T-cell (primary cell): ENCODE data around the gene TBX15. TPM values are rescaled to one million over a fixed set of nuclear protein-coding genes. Genes with fewer than 3 reads are reported as not detected.

Source experiments
- ATAC-seq, 4 experiments: fragments of 200-7000 bp in 3 of 4; fragments of 150-1000 bp in 1 of 4; cut with Tn5 transposase; replicated peaks in 1 of 4; 1 replicate in 3 of 4; 2 replicates in 1 of 4; pipeline ENCODE4 v1.10.0; 2021; ENCODE audit warnings: moderate library complexity in 3 of 4, mild to moderate bottlenecking in 2 of 4, moderate number of reproducible peaks in 1 of 4
- CTCF ChIA-PET, 2 donors: fragments of 300-600 bp; sonication (Branson Sonifier 250); formaldehyde crosslinking; loops; one replicate each; lab custom pipeline; 2022; ENCODE audit warnings: antibody characterized with exemption in 2 of 2; lab: Charles Lee
- POLR2A ChIA-PET, 2 donors: fragments of 300-600 bp; sonication (Branson Sonifier 250); formaldehyde crosslinking; loops; one replicate each; lab custom pipeline; 2022; ENCODE audit warnings: antibody characterized with exemption in 2 of 2; lab: Charles Lee
- DNase-seq, 35 experiments: peaks; one replicate each; pipeline versions ENCODE4 v3.0.0 to v3.0.0-alpha.2; 2013 to 2023
- H3K27ac ChIP-seq: one replicate; pipeline ENCODE4 v1.5.1; 2013; ENCODE audit warnings: low read length
- H3K27me3 ChIP-seq, 2 experiments: replicated peaks in 1 of 2; 1 replicate in 1 of 2; 2 replicates in 1 of 2; pipeline versions ENCODE4 v1.6.1 to v1.7.0; 2013; ENCODE audit warnings: low read length in 1 of 2, mixed read lengths in 1 of 2; ENCODE audit not compliant: control insufficient read depth in 2 of 2, insufficient read depth in 2 of 2; ENCODE audit errors: extremely low read depth in 1 of 2
- H3K36me3 ChIP-seq, 2 donors: 1 replicate in 1 of 2; 2 replicates in 1 of 2; pipeline versions ENCODE4 v1.6.1 to v1.7.0; 2013; ENCODE audit warnings: low read length in 1 of 2; ENCODE audit not compliant: control insufficient read depth in 2 of 2, insufficient read depth in 1 of 2; ENCODE audit errors: extremely low read depth in 1 of 2
- H3K4me1 ChIP-seq, 2 experiments: 1 replicate in 1 of 2; 2 replicates in 1 of 2; pipeline versions ENCODE4 v1.6.1 to v1.7.0; 2013; ENCODE audit warnings: low read length in 2 of 2, mixed read lengths in 1 of 2; ENCODE audit not compliant: insufficient read depth in 2 of 2, control insufficient read depth in 1 of 2; ENCODE audit errors: extremely low read depth in 1 of 2
- H3K4me3 ChIP-seq, 2 donors: 1 replicate in 1 of 2; 2 replicates in 1 of 2; pipeline versions ENCODE4 v1.5.1 to v1.7.0; 2013; ENCODE audit warnings: mild to moderate bottlenecking in 2 of 2, low read length in 1 of 2, moderate library complexity in 1 of 2; ENCODE audit not compliant: control insufficient read depth in 1 of 2; ENCODE audit errors: extremely low read depth in 1 of 2
- H3K9me3 ChIP-seq: 2 replicates; pipeline ENCODE4 v1.7.0; 2013
- H3K27ac Mint-ChIP-seq, 2 donors: one replicate each; pipeline ENCODE4 v1.8.0; 2020 to 2021; ENCODE audit warnings: mild to moderate bottlenecking in 2 of 2, mixed read lengths in 2 of 2
- H3K27me3 Mint-ChIP-seq, 2 donors: one replicate each; pipeline ENCODE4 v1.8.0; 2021 to 2022; ENCODE audit warnings: mixed read lengths in 2 of 2
- H3K36me3 Mint-ChIP-seq: one replicate; pipeline ENCODE4 v1.8.0; 2021; ENCODE audit warnings: mixed read lengths
- H3K4me1 Mint-ChIP-seq, 3 donors: one replicate each; pipeline ENCODE4 v1.8.0; 2020 to 2022; ENCODE audit warnings: mixed read lengths in 3 of 3, mild to moderate bottlenecking in 1 of 3
- H3K4me3 Mint-ChIP-seq, 3 donors: one replicate each; pipeline ENCODE4 v1.8.0; 2020 to 2022; ENCODE audit warnings: mild to moderate bottlenecking in 3 of 3, mixed read lengths in 3 of 3, moderate library complexity in 3 of 3
- H3K9me3 Mint-ChIP-seq, 3 donors: one replicate each; pipeline ENCODE4 v1.8.0; 2020 to 2022; ENCODE audit warnings: mixed read lengths in 3 of 3
- WGBS: methylation state at CpG from one replicate; pipeline ENCODE4 v1.1.5; 2013; ENCODE audit warnings: missing lambda C conversion rate; ENCODE audit not compliant: insufficient coverage; 5-methylcytosine and 5-hydroxymethylcytosine counted together
- total RNA-seq, 35 experiments: library from RNA in 6 of 35; stranded (reverse) in 6 of 35; fragments of 120-200 nt in 1 of 35; gene quantifications; one replicate each; pipeline versions ENCODE4 v1.2.1 to v1.2.4 and lab custom pipeline; 2013 to 2026

Gene TBX15
- total RNA-seq, 5 donors from 2014 or later (not counting 1 experiment from before 2014, with no cell fraction given), result 0.12 TPM; not detected in 4

DNA sequence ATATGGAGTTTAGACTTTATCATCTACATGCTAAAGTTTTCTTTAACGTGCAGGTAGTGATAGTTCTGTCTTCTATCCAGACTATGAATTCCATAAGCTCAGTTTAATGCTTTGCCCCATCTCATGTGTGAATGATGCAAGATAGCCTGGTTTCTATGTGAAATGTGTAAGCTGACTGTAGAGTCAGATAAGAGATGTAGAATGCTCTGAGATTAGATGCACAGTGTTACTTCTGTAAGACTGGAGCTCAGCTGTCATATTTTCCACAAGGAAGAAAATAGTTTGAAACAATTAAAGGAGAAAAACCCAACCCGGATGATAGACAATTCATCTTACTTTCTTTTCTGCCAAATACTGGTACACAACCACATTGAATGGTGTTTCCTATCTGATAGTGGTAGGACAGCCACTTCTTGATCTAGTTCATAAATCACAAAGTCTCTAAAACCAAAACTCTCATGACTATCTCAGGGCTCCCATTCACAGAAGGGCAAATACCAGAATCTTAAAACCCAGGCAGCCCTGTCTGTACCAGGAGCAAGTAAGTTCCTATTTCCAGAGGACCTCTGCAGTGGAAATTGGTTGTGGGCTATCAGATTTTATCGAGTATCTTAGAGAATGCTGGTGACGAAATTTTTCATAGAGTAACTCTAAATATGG, 50.6 kb downstream of the TBX15 start:
- 13% methylated on average over 2 of the region's 4 CpGs for WGBS
- peaks cover 0 to under 1% of the 10 kb centered on the region in 2 donors for H3K27me3 Mint-ChIP-seq
- H3K4me1 Mint-ChIP-seq, result no peaks in the 10 kb centered on the region

DNA sequence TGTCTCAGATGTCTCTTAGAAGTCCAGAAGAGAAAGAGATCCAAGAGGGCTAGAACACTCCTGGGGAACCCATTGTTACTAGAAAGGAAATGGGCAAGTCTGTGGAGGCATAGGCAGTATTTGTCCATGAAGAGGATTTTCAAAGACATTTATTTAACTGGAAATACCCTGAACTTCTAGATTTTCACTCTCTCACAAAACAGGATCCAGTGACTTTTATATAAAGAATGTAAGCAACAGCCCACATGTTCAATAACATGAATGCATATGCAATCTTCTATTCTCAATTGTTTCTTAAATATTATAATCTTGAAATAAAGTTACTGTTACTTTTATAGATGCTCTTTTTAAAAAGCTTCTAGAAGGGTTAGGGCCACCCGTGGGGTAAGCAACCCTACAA, 53.4 kb downstream of the TBX15 start:
- no peaks in the 10 kb centered on the region for H3K9me3 ChIP-seq
- no peak overlapping the region for H3K4me3 Mint-ChIP-seq
- DNase-seq, result no peak
- ChIA-PET POLR2A (no interaction called here), CTCF (no interaction called here)
- no CpG with 5 or more reads among the region's 1 CpG for WGBS
- H3K4me1 Mint-ChIP-seq, result no peaks in the 10 kb centered on the region
- no peaks in the 10 kb centered on the region for H3K36me3 ChIP-seq
- no peak overlapping the region for H3K27ac ChIP-seq
- peaks cover 0 to 4% of the 10 kb centered on the region in 2 donors for H3K27me3 Mint-ChIP-seq
- no peaks in the 10 kb centered on the region for H3K4me1 ChIP-seq
- peaks cover 0 to 8% (median 0%) of the 10 kb centered on the region in 3 donors for H3K9me3 Mint-ChIP-seq
- ATAC-seq, result no peak
- no peak overlapping the region for H3K27ac Mint-ChIP-seq
- H3K36me3 Mint-ChIP-seq, result no peaks in the 10 kb centered on the region
- H3K27me3 ChIP-seq, result no peaks in the 10 kb centered on the region
- H3K4me3 ChIP-seq, result no peak overlapping the region

More for the DNA sequence above, 50.6 kb downstream of the TBX15 start:
- Mint-ChIP-seq H3K9me3 (peaks cover 0 to 9% (median 6%) of the 10 kb centered on the region in 3 donors), H3K4me3 (no peak overlapping the region), H3K36me3 (no peaks in the 10 kb centered on the region), H3K27ac (no peak overlapping the region)
- no peaks in the 10 kb centered on the region for H3K4me1 ChIP-seq
- H3K36me3 ChIP-seq, result no peaks in the 10 kb centered on the region
- ChIA-PET CTCF (interaction anchor here (0.5 to 0.6 kb wide), 2 partner anchors 12 to 1689 kb away, joined by 3 read pairs; no protein-coding TSS in a partner anchor), POLR2A (no interaction called here)
- H3K27me3 ChIP-seq, result no peaks in the 10 kb centered on the region
- ATAC-seq (no peak), DNase-seq (no peak)
- no peak overlapping the region for H3K27ac ChIP-seq
- H3K4me3 ChIP-seq, result no peak overlapping the region
- no peaks in the 10 kb centered on the region for H3K9me3 ChIP-seq

DNA sequence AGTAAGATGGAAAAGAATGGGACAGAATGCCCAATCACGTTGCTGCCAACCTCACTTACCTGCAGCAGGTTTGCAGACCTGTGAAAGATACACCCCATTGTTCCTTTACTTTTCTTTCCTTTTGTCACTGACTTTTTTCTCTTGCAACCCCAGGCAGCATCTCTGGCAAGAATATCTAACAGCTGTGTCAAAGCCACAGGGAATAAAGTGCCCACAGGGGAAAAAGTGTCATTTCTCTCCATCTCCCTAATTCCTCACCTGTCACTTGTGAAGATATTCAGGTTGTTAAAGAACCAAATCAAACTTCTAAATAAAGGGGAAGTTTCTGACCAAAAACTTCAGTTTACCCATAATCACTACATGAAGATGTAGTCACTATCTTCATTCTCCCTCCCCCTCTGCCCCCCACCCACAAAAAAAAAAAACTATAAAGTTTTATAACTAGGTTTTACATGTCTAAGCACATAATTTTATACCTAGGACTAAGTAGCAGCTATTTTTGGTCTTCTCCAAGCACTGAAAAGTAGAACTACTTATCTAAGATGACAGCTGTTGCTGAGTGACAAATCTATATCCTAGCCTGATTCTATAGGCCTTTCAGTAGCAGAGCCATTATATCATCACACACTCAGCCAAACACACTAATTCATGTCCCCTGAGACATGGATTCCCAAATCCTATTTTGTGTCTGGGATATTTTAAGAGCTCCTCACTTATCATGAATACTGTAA, 54.9 kb downstream of the TBX15 start:
- ChIA-PET POLR2A (no interaction called here), CTCF (interaction anchor here in 1 of 2 donors (0.6 kb wide), 1 partner anchor 344 kb away, joined by 3 read pairs; no protein-coding TSS in a partner anchor)
- Mint-ChIP-seq H3K4me3 (no peak overlapping the region), H3K4me1 (no peaks in the 10 kb centered on the region), H3K27me3 (peaks cover 3 to 4% of the 10 kb centered on the region in 2 donors), H3K36me3 (no peaks in the 10 kb centered on the region), H3K9me3 (peaks cover 0 to 16% (median 3%) of the 10 kb centered on the region in 3 donors), H3K27ac (no peak overlapping the region)
- DNase-seq (no peak), ATAC-seq (no peak)
- H3K27me3 ChIP-seq, result no peaks in the 10 kb centered on the region
- no peak overlapping the region for H3K4me3 ChIP-seq
- no peak overlapping the region for H3K27ac ChIP-seq
- H3K4me1 ChIP-seq, result no peaks in the 10 kb centered on the region
- no peaks in the 10 kb centered on the region for H3K9me3 ChIP-seq
- H3K36me3 ChIP-seq, result no peaks in the 10 kb centered on the region
- WGBS, result no CpG with 5 or more reads among the region's 1 CpG

DNA sequence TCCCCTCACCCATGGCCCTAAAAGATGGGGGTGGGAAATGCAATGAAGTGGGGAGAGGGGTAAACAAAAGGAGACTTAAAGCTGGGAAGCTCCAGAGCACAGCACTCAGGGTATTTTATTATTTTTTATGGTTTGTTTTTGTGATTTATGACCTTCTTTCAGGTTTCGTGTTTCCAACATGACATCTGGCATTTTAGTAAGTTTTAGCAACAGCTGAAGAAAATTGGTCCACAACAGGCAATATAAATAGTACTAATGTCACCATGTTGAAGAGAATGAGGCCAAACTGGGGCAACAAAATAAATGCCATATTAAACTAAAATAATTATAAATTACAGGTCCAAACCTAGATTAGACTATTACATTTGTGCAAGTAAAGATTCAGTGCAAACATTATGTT, 56.3 kb downstream of the TBX15 start:
- no peak overlapping the region for H3K27ac Mint-ChIP-seq
- no peak overlapping the region for H3K4me3 ChIP-seq
- no peak overlapping the region for H3K27ac ChIP-seq
- DNase-seq (no peak), ATAC-seq (no peak)
- no peaks in the 10 kb centered on the region for H3K9me3 ChIP-seq
- no peaks in the 10 kb centered on the region for H3K4me1 Mint-ChIP-seq
- WGBS, result no CpG with 5 or more reads among the region's 1 CpG
- peaks cover 3 to 4% of the 10 kb centered on the region in 2 donors for H3K27me3 Mint-ChIP-seq
- ChIA-PET POLR2A (no interaction called here), CTCF (no interaction called here)
- H3K9me3 Mint-ChIP-seq, result peaks cover 0 to 16% (median 3%) of the 10 kb centered on the region in 3 donors
- H3K36me3 ChIP-seq, result no peaks in the 10 kb centered on the region
- H3K4me3 Mint-ChIP-seq, result no peak overlapping the region
- H3K36me3 Mint-ChIP-seq, result no peaks in the 10 kb centered on the region
- H3K4me1 ChIP-seq, result no peaks in the 10 kb centered on the region
- no peaks in the 10 kb centered on the region for H3K27me3 ChIP-seq

DNA sequence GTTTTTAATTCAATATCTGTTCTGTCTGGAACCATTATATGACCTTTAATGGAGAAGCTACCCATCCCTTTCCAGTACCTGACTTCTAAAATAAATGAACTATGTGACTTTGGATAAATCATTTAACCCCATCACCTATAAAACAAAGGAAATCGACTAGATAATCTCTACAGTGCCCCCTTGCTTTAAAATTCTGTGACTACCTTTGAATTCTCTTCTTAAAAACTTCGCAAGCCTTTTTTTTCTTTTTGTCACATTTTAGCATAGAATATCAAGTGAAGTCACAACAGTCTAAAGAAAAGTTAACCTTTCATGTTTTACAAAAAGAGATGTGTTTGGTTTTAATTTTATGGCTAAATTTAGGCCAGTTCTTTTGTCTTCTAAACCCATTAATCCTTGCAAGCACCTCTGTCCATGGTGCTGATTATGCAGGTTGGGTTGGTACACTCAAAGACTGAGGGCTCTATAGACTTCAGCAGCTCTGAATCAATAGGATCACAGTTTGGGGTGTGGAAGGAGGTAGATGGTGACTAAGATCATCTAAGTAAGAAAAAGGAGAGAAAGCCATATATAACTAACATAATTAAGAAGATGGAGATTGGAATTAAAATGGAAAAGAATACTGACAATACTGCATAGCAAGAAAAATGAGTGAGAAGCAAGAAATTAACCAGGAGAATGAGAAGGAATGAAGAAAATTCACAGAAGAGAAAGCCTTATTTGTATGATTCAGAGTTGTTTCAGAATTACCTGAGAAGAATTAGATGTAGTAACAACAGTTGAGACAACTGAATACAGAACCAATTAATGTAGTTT, 59.2 kb downstream of the TBX15 start:
- POLR2A ChIA-PET, result no interaction called here
- no peak overlapping the region for H3K4me3 ChIP-seq
- H3K36me3 ChIP-seq, result no peaks in the 10 kb centered on the region
- H3K36me3 Mint-ChIP-seq, result no peaks in the 10 kb centered on the region
- WGBS, result no CpG with 5 or more reads among the region's 2 CpGs
- H3K27me3 Mint-ChIP-seq, result peaks cover 5 to 7% of the 10 kb centered on the region in 2 donors
- no peaks in the 10 kb centered on the region for H3K4me1 ChIP-seq
- ATAC-seq (no peak), DNase-seq (no peak)
- H3K27ac Mint-ChIP-seq, result no peak overlapping the region
- no peaks in the 10 kb centered on the region for H3K27me3 ChIP-seq
- CTCF ChIA-PET, result no interaction called here
- H3K4me1 Mint-ChIP-seq, result no peaks in the 10 kb centered on the region
- H3K9me3 Mint-ChIP-seq, result peaks cover 3 to 16% (median 10%) of the 10 kb centered on the region in 3 donors
- no peaks in the 10 kb centered on the region for H3K9me3 ChIP-seq
- H3K4me3 Mint-ChIP-seq, result no peak overlapping the region
- H3K27ac ChIP-seq, result no peak overlapping the region

DNA sequence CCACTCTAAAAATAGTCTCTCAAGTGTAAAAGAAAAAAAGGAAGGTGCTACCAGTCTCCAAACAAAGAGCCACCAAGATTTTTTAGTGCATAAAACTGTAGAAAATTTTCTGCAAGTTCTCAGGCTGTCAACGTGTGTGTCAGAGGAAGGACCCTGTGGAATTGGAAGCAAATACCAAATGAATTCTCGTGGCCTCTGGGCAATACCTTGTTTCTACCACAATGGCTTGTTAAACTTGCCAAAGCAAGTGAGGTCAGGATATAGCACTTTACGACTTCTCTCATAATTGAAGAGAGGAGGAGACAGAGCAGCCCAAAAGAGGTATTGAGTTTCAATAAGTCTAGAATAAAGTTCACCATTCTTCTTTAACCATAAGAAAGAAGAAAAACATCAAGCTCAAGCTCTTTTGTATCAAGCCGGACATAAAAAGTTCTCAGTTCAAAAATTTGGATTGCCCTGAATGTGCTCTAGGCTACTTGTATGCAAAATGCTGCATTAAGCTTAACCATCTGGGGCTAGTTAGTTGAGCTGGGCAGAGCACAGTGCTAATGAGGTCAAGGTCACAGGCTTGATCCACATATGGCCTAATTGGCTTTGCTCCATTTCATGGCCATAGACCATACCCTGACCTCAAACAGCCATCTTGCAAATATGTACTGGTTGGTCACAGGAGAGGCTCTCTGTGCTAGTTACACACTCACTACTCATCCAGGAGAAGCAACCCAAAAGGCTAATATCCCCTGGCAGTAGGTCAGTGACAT, 60.5 kb downstream of the TBX15 start:
- Histone ChIP-seq H3K27me3 (no peaks in the 10 kb centered on the region), H3K9me3 (no peaks in the 10 kb centered on the region), H3K27ac (no peak overlapping the region), H3K36me3 (no peaks in the 10 kb centered on the region), H3K4me3 (no peak overlapping the region), H3K4me1 (no peaks in the 10 kb centered on the region)
- Mint-ChIP-seq H3K9me3 (peaks cover 3 to 16% (median 10%) of the 10 kb centered on the region in 3 donors), H3K27ac (no peak overlapping the region), H3K4me1 (no peaks in the 10 kb centered on the region), H3K27me3 (peaks cover 5 to 7% of the 10 kb centered on the region in 2 donors), H3K4me3 (no peak overlapping the region), H3K36me3 (no peaks in the 10 kb centered on the region)
- 50% methylated on average over 1 of the region's 4 CpGs for WGBS
- ATAC-seq, result no peak
- CTCF ChIA-PET, result no interaction called here
- POLR2A ChIA-PET, result no interaction called here
- no peak for DNase-seq
